B cell (primary cell): ENCODE results near the gene PACSIN2. TPM values are rescaled to one million over a fixed set of nuclear protein-coding genes. Genes with fewer than 3 reads are reported as not detected.

Experiments
- ATAC-seq: fragments of 200-7000 bp; cut with Tn5 transposase; one replicate; pipeline ENCODE4 v1.10.0; 2021; ENCODE audit warnings: low read depth, mild to moderate bottlenecking, moderate number of reproducible peaks, moderate library complexity
- CTCF ChIA-PET: fragments of 350-600 bp; sonication (Branson Sonifier 250); formaldehyde crosslinking; loops from one replicate; lab custom pipeline; 2021; ENCODE audit warnings: antibody characterized with exemption, inconsistent platforms; lab: Charles Lee
- POLR2A ChIA-PET: fragments of 350-600 bp; sonication (Branson Sonifier 250); formaldehyde crosslinking; loops from one replicate; lab custom pipeline; 2021; ENCODE audit warnings: antibody characterized with exemption; lab: Charles Lee
- DNase-seq: peaks from one replicate; pipeline ENCODE4 v3.0.0; 2013
- H2AFZ ChIP-seq: 2 replicates; pipeline ENCODE4 v1.6.1; 2012; ENCODE audit warnings: mild to moderate bottlenecking, low read depth, low read length; ENCODE audit not compliant: insufficient read depth, poor library complexity, severe bottlenecking
- H3K27ac ChIP-seq, 2 donors: 1 replicate in 1 of 2; 2 replicates in 1 of 2; pipeline ENCODE4 v1.5.1; 2012 to 2013; ENCODE audit warnings: low read length in 2 of 2, mild to moderate bottlenecking in 2 of 2, moderate library complexity in 1 of 2
- H3K27me3 ChIP-seq, 4 experiments: fragments of 200-600 bp in 1 of 4; sonication (generic) in 1 of 4; replicated peaks in 1 of 4; 1 replicate in 2 of 4; 2 replicates in 2 of 4; pipeline versions ENCODE4 v1.6.1 to v1.7.0; 2013 to 2016; ENCODE audit warnings: low read length in 3 of 4, mild to moderate bottlenecking in 2 of 4, mixed read lengths in 1 of 4, moderate library complexity in 1 of 4; ENCODE audit not compliant: insufficient read depth in 4 of 4, control insufficient read depth in 3 of 4; ENCODE audit errors: control extremely low read depth in 1 of 4
- H3K36me3 ChIP-seq, 2 experiments: replicated peaks in 1 of 2; 1 replicate in 1 of 2; 2 replicates in 1 of 2; pipeline versions ENCODE4 v1.6.1 to v1.7.1; 2013; ENCODE audit warnings: low read length in 1 of 2; ENCODE audit not compliant: insufficient read depth in 2 of 2, control insufficient read depth in 1 of 2; ENCODE audit errors: control extremely low read depth in 1 of 2, extremely low read depth in 1 of 2
- H3K4me1 ChIP-seq, 2 donors: fragments of 200-600 bp in 1 of 2; sonication (generic) in 1 of 2; 1 replicate in 1 of 2; 2 replicates in 1 of 2; pipeline versions ENCODE4 v1.5.1 to v1.6.1; 2013 to 2017; ENCODE audit warnings: low read length in 2 of 2; ENCODE audit not compliant: control insufficient read depth in 2 of 2, insufficient read depth in 2 of 2
- H3K4me2 ChIP-seq: replicated peaks from 2 replicates; pipeline ENCODE3; 2012; ENCODE audit warnings: mild to moderate bottlenecking, low read depth, low read length; ENCODE audit not compliant: poor library complexity, severe bottlenecking
- H3K4me3 ChIP-seq, 5 experiments: fragments of 200-600 bp in 1 of 5; sonication (generic) in 1 of 5; 1 replicate in 3 of 5; 2 replicates in 2 of 5; pipeline versions ENCODE4 v1.5.1 to v1.7.0; 2011 to 2016; ENCODE audit warnings: low read length in 4 of 5, mild to moderate bottlenecking in 4 of 5, low read depth in 2 of 5, control low read depth in 1 of 5, moderate library complexity in 1 of 5; ENCODE audit not compliant: insufficient read depth in 1 of 5; ENCODE audit errors: control extremely low read depth in 1 of 5, extremely low read depth in 1 of 5
- H3K79me2 ChIP-seq: fragments of 200-600 bp; sonication (generic); one replicate; pipeline ENCODE4 v1.6.0; 2016; ENCODE audit warnings: low read length; ENCODE audit not compliant: control insufficient read depth, insufficient read depth
- H3K9ac ChIP-seq: fragments of 200-600 bp; sonication (generic); 2 replicates; pipeline ENCODE4 v1.6.1; 2017; ENCODE audit warnings: mild to moderate bottlenecking, low read length, moderate library complexity
- H3K9me3 ChIP-seq, 3 donors: one replicate each; pipeline versions ENCODE4 v1.6.1 to v1.7.1; 2013; ENCODE audit warnings: low read length in 2 of 3; ENCODE audit not compliant: control insufficient read depth in 2 of 3, insufficient read depth in 1 of 3; ENCODE audit errors: control extremely low read depth in 1 of 3
- H4K20me1 ChIP-seq: 2 replicates; pipeline ENCODE4 v1.6.0; 2012; ENCODE audit warnings: mild to moderate bottlenecking, low read length; ENCODE audit not compliant: insufficient read depth, control insufficient read depth, poor library complexity, severe bottlenecking
- H3K27ac Mint-ChIP-seq: one replicate; pipeline ENCODE4 v1.8.0; 2021; ENCODE audit warnings: mixed read lengths
- H3K27me3 Mint-ChIP-seq: one replicate; pipeline ENCODE4 v1.8.0; 2021; ENCODE audit warnings: mixed read lengths
- H3K4me1 Mint-ChIP-seq: one replicate; pipeline ENCODE4 v1.8.0; 2021; ENCODE audit warnings: mixed read lengths
- H3K4me3 Mint-ChIP-seq: one replicate; pipeline ENCODE4 v1.8.0; 2021; ENCODE audit warnings: mixed read lengths
- H3K9me3 Mint-ChIP-seq: one replicate; pipeline ENCODE4 v1.8.0; 2022; ENCODE audit warnings: mixed read lengths; ENCODE audit not compliant: insufficient read depth
- CTCF ChIP-seq: fragments of 200-600 bp; IDR thresholded peaks from one replicate; pipeline ENCODE4 v1.8.0; 2022; ENCODE audit warnings: antibody characterized with exemption, mild to moderate bottlenecking
- EZH2 ChIP-seq: IDR thresholded peaks from 2 replicates; pipeline ENCODE4 v1.6.1; 2012; ENCODE audit warnings: borderline replicate concordance, low read depth, mild to moderate bottlenecking, moderate library complexity, low read length; ENCODE audit not compliant: insufficient read depth, poor library complexity, severe bottlenecking
- WGBS: methylation state at CpG from one replicate; pipeline ENCODE4 v1.1.5; 2013; ENCODE audit warnings: missing lambda C conversion rate; ENCODE audit not compliant: insufficient coverage; 5-methylcytosine and 5-hydroxymethylcytosine counted together
- intact Hi-C: fragments of 100-400 bp; cut with micrococcal nuclease; formaldehyde crosslinking; loops from one replicate; pipeline ENCODE4 v1.10.0; 2022
- polyA plus RNA-seq: library from polyadenylated mRNA; depleted of rRNA; stranded (reverse); fragments of >200 nt; gene quantifications from 2 replicates; pipeline ENCODE4 v1.2.3, GENCODE V29; 2012
- total RNA-seq, 2 donors: library from RNA; stranded (reverse); fragments of 120-200 nt in 1 of 2; gene quantifications; 1 replicate in 1 of 2; 2 replicates in 1 of 2; pipeline versions ENCODE4 v1.2.3 to v1.2.4, GENCODE V29; 2013 to 2022

PACSIN2 gene
- total and polyA plus RNA-seq, 2 donors (not counting 1 experiment from before 2014, with no cell fraction given), result 26.9 to 59.3 TPM

- no peaks in the 10 kb centered on the region for H3K27me3 ChIP-seq
- H3K4me2 ChIP-seq, result no peak overlapping the region
- ChIA-PET POLR2A (no interaction called here), CTCF (no interaction called here)
- peaks cover 0 to 26% of the 10 kb centered on the region in 2 experiments for H3K36me3 ChIP-seq
- ATAC-seq (no peak), DNase-seq (no peak)
- Mint-ChIP-seq H3K27ac (no peak overlapping the region), H3K4me1 (no peaks in the 10 kb centered on the region), H3K9me3 (no peaks in the 10 kb centered on the region), H3K27me3 (no peaks in the 10 kb centered on the region), H3K4me3 (no peak overlapping the region)
- no peak for TF ChIP-seq CTCF
- no peak for TF ChIP-seq EZH2
- H3K27ac ChIP-seq, result no peak overlapping the region
- H3K79me2 ChIP-seq, result peaks cover 47% of the 10 kb centered on the region
- no peak overlapping the region for H3K4me3 ChIP-seq
- no peak overlapping the region for H2AFZ ChIP-seq
- H4K20me1 ChIP-seq, result peaks cover 34% of the 10 kb centered on the region
- H3K9me3 ChIP-seq, result no peaks in the 10 kb centered on the region
- intact Hi-C loops, result no loop called here
- WGBS, result 100% methylated on average over 1 of the region's 3 CpGs
- no peaks in the 10 kb centered on the region for H3K4me1 ChIP-seq
- no peak overlapping the region for H3K9ac ChIP-seq
These were observed 167.8 kb downstream of the PACSIN2 start for GRCh38 chr22:42847110-42847509.

GRCh38 chr22:42844756-42845155 lies 170.2 kb downstream of the PACSIN2 start:
- Mint-ChIP-seq H3K4me1 (peaks cover 2% of the 10 kb centered on the region), H3K27me3 (no peaks in the 10 kb centered on the region), H3K9me3 (no peaks in the 10 kb centered on the region), H3K4me3 (no peak overlapping the region), H3K27ac (no peak overlapping the region)
- H3K9ac ChIP-seq, result no peak overlapping the region
- no peak overlapping the region for H3K4me3 ChIP-seq
- H3K36me3 ChIP-seq, result peaks cover 0 to 36% of the 10 kb centered on the region in 2 experiments
- TF ChIP-seq EZH2, result no peak
- no peak for TF ChIP-seq CTCF
- intact Hi-C loops, result no loop called here
- WGBS, result 71% methylated on average over 2 of the region's 4 CpGs
- peaks cover 23% of the 10 kb centered on the region for H3K79me2 ChIP-seq
- H3K27ac ChIP-seq, result no peak overlapping the region
- H2AFZ ChIP-seq, result no peak overlapping the region
- H3K4me1 ChIP-seq, result no peaks in the 10 kb centered on the region
- ATAC-seq (no peak), DNase-seq (no peak)
- CTCF ChIA-PET, result interaction anchor here (0.6 to 1.0 kb wide), 2 partner anchors 13 to 22 kb away, joined by 3 to 4 read pairs; no protein-coding TSS in a partner anchor
- H4K20me1 ChIP-seq, result peaks cover 16% of the 10 kb centered on the region
- POLR2A ChIA-PET, result no interaction called here
- H3K9me3 ChIP-seq, result no peaks in the 10 kb centered on the region
- H3K27me3 ChIP-seq, result no peaks in the 10 kb centered on the region
- no peak overlapping the region for H3K4me2 ChIP-seq
